GM23338 (cell line): ENCODE results near the gene YWHAE. TPM values are rescaled to one million over a fixed set of nuclear protein-coding genes. Genes with fewer than 3 reads are reported as not detected.

ENCODE experiments used
- ATAC-seq: fragments of 200-7000 bp; cut with Tn5 transposase; 3 replicates; pipeline ENCODE4 v1.9.1; 2020
- DNase-seq: peaks from one replicate; pipeline ENCODE4 v3.0.0-alpha.2; 2015; ENCODE audit warnings: low spot score
- H2AFZ ChIP-seq: fragments of 200-600 bp; sonication (generic); 2 replicates; pipeline ENCODE4 v1.8.0; 2016; ENCODE audit warnings: antibody characterized with exemption, mild to moderate bottlenecking, moderate library complexity
- H3F3A ChIP-seq: fragments of 200-600 bp; sonication (generic); replicated peaks from 2 replicates; pipeline ENCODE4 v1.8.0; 2017; ENCODE audit warnings: antibody characterized with exemption, mixed run types, low read depth
- H3K27ac ChIP-seq: fragments of 200-600 bp; sonication (generic); 2 replicates; pipeline ENCODE4 v1.6.1; 2016; ENCODE audit warnings: low read depth
- H3K27me3 ChIP-seq: fragments of 200-600 bp; sonication (generic); 2 replicates; pipeline ENCODE4 v1.8.0; 2016; ENCODE audit warnings: mild to moderate bottlenecking, mixed run types, moderate library complexity; ENCODE audit not compliant: insufficient read depth
- H3K36me3 ChIP-seq: fragments of 200-600 bp; sonication (generic); 2 replicates; pipeline ENCODE4 v1.8.0; 2016; ENCODE audit warnings: mild to moderate bottlenecking; ENCODE audit not compliant: insufficient read depth
- H3K4me1 ChIP-seq: fragments of 200-600 bp; sonication (generic); 2 replicates; pipeline ENCODE4 v1.8.0; 2016; ENCODE audit warnings: mild to moderate bottlenecking, moderate library complexity; ENCODE audit not compliant: insufficient read depth
- H3K4me2 ChIP-seq: fragments of 200-600 bp; sonication (generic); 2 replicates; pipeline ENCODE4 v1.7.1; 2017; ENCODE audit warnings: mixed run types
- H3K4me3 ChIP-seq: fragments of 200-600 bp; sonication (generic); 2 replicates; pipeline ENCODE4 v1.6.1; 2016; ENCODE audit warnings: mixed run types
- H3K79me2 ChIP-seq: fragments of 200-600 bp; sonication (generic); replicated peaks from 2 replicates; pipeline ENCODE4 v1.8.0; 2017; ENCODE audit warnings: mild to moderate bottlenecking; ENCODE audit not compliant: insufficient read depth
- H3K9me2 ChIP-seq: fragments of 200-600 bp; sonication (generic); 2 replicates; pipeline ENCODE4 v1.8.0; 2017; ENCODE audit not compliant: insufficient read depth
- H4K20me1 ChIP-seq: fragments of 200-600 bp; sonication (generic); replicated peaks from 2 replicates; pipeline ENCODE4 v1.8.0; 2017; ENCODE audit warnings: mild to moderate bottlenecking; ENCODE audit not compliant: insufficient read depth
- H3K27ac Mint-ChIP-seq: 2 replicates; pipeline ENCODE4 v1.8.0; 2020; ENCODE audit warnings: inconsistent platforms, mild to moderate bottlenecking, moderate library complexity, mixed read lengths
- H3K27me3 Mint-ChIP-seq: 3 replicates; pipeline ENCODE4 v1.8.0; 2022; ENCODE audit warnings: low read depth, mild to moderate bottlenecking, moderate library complexity, mixed read lengths, inconsistent platforms; ENCODE audit not compliant: insufficient read depth, poor library complexity
- H3K36me3 Mint-ChIP-seq: 3 replicates; pipeline ENCODE4 v1.8.0; 2021; ENCODE audit warnings: low read depth, mild to moderate bottlenecking, inconsistent platforms, moderate library complexity, mixed read lengths
- H3K4me1 Mint-ChIP-seq: 3 replicates; pipeline ENCODE4 v1.8.0; 2020; ENCODE audit warnings: mild to moderate bottlenecking, inconsistent platforms, mixed read lengths
- H3K4me3 Mint-ChIP-seq: 3 replicates; pipeline ENCODE4 v1.8.0; 2021; ENCODE audit warnings: moderate library complexity, mild to moderate bottlenecking, inconsistent platforms, mixed read lengths
- H3K9me3 Mint-ChIP-seq: 3 replicates; pipeline ENCODE4 v1.8.0; 2020; ENCODE audit warnings: moderate library complexity, mild to moderate bottlenecking, inconsistent platforms, mixed read lengths
- CREB1 ChIP-seq: fragments of 250-450 bp; sonication (Bioruptor Pico); IDR thresholded peaks from 2 replicates; pipeline ENCODE4 v1.5.0; 2020; ENCODE audit warnings: low read depth, mild to moderate bottlenecking, moderate library complexity
- CTCF ChIP-seq, 2 experiments: fragments of 200-600 bp in 1 of 2; sonication (generic) in 1 of 2; conservative IDR thresholded peaks; 2 replicates each; pipeline versions ENCODE4 v1.5.1 to v1.6.1; 2016 to 2017; ENCODE audit warnings: antibody characterized with exemption in 2 of 2, low read depth in 2 of 2, mild to moderate bottlenecking in 2 of 2, moderate library complexity in 1 of 2
- ETS1 ChIP-seq: IDR thresholded peaks from 2 replicates; pipeline ENCODE4 v1.6.1; 2016; ENCODE audit warnings: antibody characterized with exemption
- EZH2 ChIP-seq: fragments of 200-600 bp; sonication (generic); IDR thresholded peaks from one replicate; pipeline ENCODE4 v1.8.0; 2017; ENCODE audit warnings: antibody characterized with exemption, mild to moderate bottlenecking, low read depth; ENCODE audit not compliant: unreplicated experiment
- EZH2phosphoT487 ChIP-seq: fragments of 200-600 bp; sonication (generic); IDR thresholded peaks from one replicate; pipeline ENCODE4 v1.8.1; 2018; ENCODE audit warnings: antibody characterized with exemption; ENCODE audit not compliant: unreplicated experiment
- JUNB ChIP-seq: IDR thresholded peaks from one replicate; pipeline ENCODE4 v1.6.1; 2016; ENCODE audit warnings: antibody characterized with exemption; ENCODE audit not compliant: unreplicated experiment
- NANOG ChIP-seq: IDR thresholded peaks from 2 replicates; pipeline ENCODE4 v1.6.1; 2016; ENCODE audit warnings: antibody characterized with exemption, borderline replicate concordance
- POLR2AphosphoS5 ChIP-seq: IDR thresholded peaks from 2 replicates; pipeline ENCODE4 v1.6.1; 2016; ENCODE audit warnings: antibody characterized with exemption, low read depth
- REST ChIP-seq: IDR thresholded peaks from one replicate; pipeline ENCODE4 v1.6.1; 2018; ENCODE audit warnings: antibody characterized with exemption; ENCODE audit not compliant: unreplicated experiment
- STAT1 ChIP-seq: IDR thresholded peaks from one replicate; pipeline ENCODE4 v1.6.1; 2016; ENCODE audit warnings: antibody characterized with exemption; ENCODE audit not compliant: unreplicated experiment
- ZNF114 ChIP-seq: fragments of 250-450 bp; sonication (Bioruptor Pico); IDR thresholded peaks from 2 replicates; pipeline ENCODE4 v1.5.0; 2020; ENCODE audit warnings: mild to moderate bottlenecking, moderate library complexity
- ZNF331 ChIP-seq: fragments of 250-450 bp; sonication (Bioruptor Pico); IDR thresholded peaks from 2 replicates; pipeline ENCODE4 v1.5.0; 2020; ENCODE audit warnings: low read depth, mild to moderate bottlenecking, moderate library complexity
- ZNF462 ChIP-seq: fragments of 250-450 bp; sonication (Bioruptor Pico); IDR thresholded peaks from 2 replicates; pipeline ENCODE4 v1.5.0; 2020; ENCODE audit warnings: mild to moderate bottlenecking, moderate library complexity
- polyA plus RNA-seq: library from polyadenylated mRNA; unstranded; fragments of >200 nt; fragmentation: Nextera tagmentation; extraction: Ambion mirVana; gene quantifications from 2 replicates; pipeline ENCODE4 v1.2.1, GENCODE V29; 2016
- total RNA-seq: library from RNA; depleted of rRNA; stranded (reverse); fragments of >200 nt; shearing (Covaris generic); gene quantifications from 2 replicates; pipeline ENCODE4 v1.2.3, GENCODE V29; 2014

YWHAE gene
- total and polyA plus RNA-seq, 2 experiments from 2014 or later, result 1,251 to 1,283 TPM

- H3K36me3 Mint-ChIP-seq, result peaks cover 14% of the 10 kb centered on the region
- H3K9me3 Mint-ChIP-seq, result no peaks in the 10 kb centered on the region
- TF ChIP-seq CTCF (conservative IDR thresholded peaks at IDR 0.05; ENCODE audit: low read depth in 2 of 2) (no peak), REST (no peak), STAT1 (no peak), EZH2phosphoT487 (no peak), CREB1 (CRISPR knock-in tag) (no peak), ZNF114 (no peak), EZH2 (no peak), JUNB (no peak), NANOG (no peak), POLR2AphosphoS5 (no peak), ZNF331 (no peak), ZNF462 (CRISPR knock-in tag) (no peak), ETS1 (no peak)
- H3K27me3 Mint-ChIP-seq, result peaks cover 7% of the 10 kb centered on the region
- H3K4me3 Mint-ChIP-seq, result no peak overlapping the region
- no peak overlapping the region for H3K4me2 ChIP-seq
- no peaks in the 10 kb centered on the region for H3K27me3 ChIP-seq
- H3K4me1 Mint-ChIP-seq, result no peaks in the 10 kb centered on the region
- DNase-seq (no peak), ATAC-seq (no peak)
- H3K79me2 ChIP-seq, result peaks cover 100% of the 10 kb centered on the region
- peaks cover 59% of the 10 kb centered on the region for H4K20me1 ChIP-seq
- H3K27ac ChIP-seq, result no peak overlapping the region
- H3K36me3 ChIP-seq, result peaks cover 5% of the 10 kb centered on the region; the same call in 1 of the 2 replicates
- no peak overlapping the region; the same call in 1 of the 2 replicates for H3K27ac Mint-ChIP-seq
- H3F3A ChIP-seq, result peaks cover 20% of the 10 kb centered on the region
- H3K4me1 ChIP-seq, result no peaks in the 10 kb centered on the region
- H3K4me3 ChIP-seq, result no peak overlapping the region
- H2AFZ ChIP-seq, result no peak overlapping the region
- H3K9me2 ChIP-seq, result no peaks in the 10 kb centered on the region
These were observed 40.9 kb upstream of the YWHAE start for GRCh38 chr17:1440921-1441320.
